SH-SY5Y (cell line): ENCODE data around the gene HNRNPH1.

Experiments used
- GATA2 ChIP-seq: IDR thresholded peaks from 2 replicates; pipeline ENCODE4 v1.6.1; 2011; ENCODE audit warnings: mild to moderate bottlenecking, low read depth, low read length
- GATA3 ChIP-seq: IDR thresholded peaks from 2 replicates; pipeline ENCODE4 v1.6.1; 2011; ENCODE audit warnings: low read depth, mild to moderate bottlenecking, low read length, moderate library complexity

The HNRNPH1 gene

GRCh38 chr5:179614745-179615144, 8.7 kb downstream of the HNRNPH1 start:
- TF ChIP-seq GATA2 (no peak), GATA3 (no peak)

- TF ChIP-seq GATA3 (no peak), GATA2 (no peak)
Measured at GRCh38 chr5:179613460-179614071, 9.9 kb downstream of the HNRNPH1 start.

- TF ChIP-seq GATA2 = no peak
- no peak for TF ChIP-seq GATA3
Measured at GRCh38 chr5:179612577-179613459, 10.7 kb downstream of the HNRNPH1 start.

- TF ChIP-seq GATA2 = no peak
- no peak for TF ChIP-seq GATA3
Measured at GRCh38 chr5:179610903-179611265, 12.6 kb downstream of the HNRNPH1 start.

GRCh38 chr5:179610109-179610902, 13.2 kb downstream of the HNRNPH1 start:
- no peak for TF ChIP-seq GATA3
- no peak for TF ChIP-seq GATA2

GRCh38 chr5:179609834-179610108, 13.7 kb downstream of the HNRNPH1 start:
- TF ChIP-seq GATA2 (no peak), GATA3 (no peak)

GRCh38 chr5:179608131-179608581, 15.3 kb downstream of the HNRNPH1 start:
- no peak for TF ChIP-seq GATA2
- TF ChIP-seq GATA3 = no peak

GRCh38 chr5:179607160-179607931, 16.1 kb downstream of the HNRNPH1 start:
- no peak for TF ChIP-seq GATA2

GRCh38 chr5:179606910-179607159, 16.6 kb downstream of the HNRNPH1 start:
- TF ChIP-seq GATA2 (no peak), GATA3 (no peak)

- no peak for TF ChIP-seq GATA3
- no peak for TF ChIP-seq GATA2
Measured at GRCh38 chr5:179606071-179606909, 17.2 kb downstream of the HNRNPH1 start.

GRCh38 chr5:179605026-179605833, 18.2 kb downstream of the HNRNPH1 start:
- no peak for TF ChIP-seq GATA2
- TF ChIP-seq GATA3 = no peak

GRCh38 chr5:179603308-179603707, 20.2 kb downstream of the HNRNPH1 start:
- TF ChIP-seq GATA3 (no peak), GATA2 (no peak)
